NCI-H460 (cell line): Measurements from ENCODE around the gene KLF4. TPM values are rescaled to one million over a fixed set of nuclear protein-coding genes. Genes with fewer than 3 reads are reported as not detected.

Experiments used
- DNase-seq: peaks from one replicate; pipeline ENCODE4 v3.0.0-alpha.2; 2016; ENCODE audit warnings: low read depth; ENCODE audit errors: extremely low read depth
- total RNA-seq: library from RNA; depleted of rRNA; stranded (reverse); fragments of >200 nt; shearing (Covaris generic); gene quantifications from 2 replicates; pipeline ENCODE4 v1.2.3, GENCODE V29; 2014

KLF4 gene
- total RNA-seq, 1 experiment from 2014 or later, result 100 TPM

DNA sequence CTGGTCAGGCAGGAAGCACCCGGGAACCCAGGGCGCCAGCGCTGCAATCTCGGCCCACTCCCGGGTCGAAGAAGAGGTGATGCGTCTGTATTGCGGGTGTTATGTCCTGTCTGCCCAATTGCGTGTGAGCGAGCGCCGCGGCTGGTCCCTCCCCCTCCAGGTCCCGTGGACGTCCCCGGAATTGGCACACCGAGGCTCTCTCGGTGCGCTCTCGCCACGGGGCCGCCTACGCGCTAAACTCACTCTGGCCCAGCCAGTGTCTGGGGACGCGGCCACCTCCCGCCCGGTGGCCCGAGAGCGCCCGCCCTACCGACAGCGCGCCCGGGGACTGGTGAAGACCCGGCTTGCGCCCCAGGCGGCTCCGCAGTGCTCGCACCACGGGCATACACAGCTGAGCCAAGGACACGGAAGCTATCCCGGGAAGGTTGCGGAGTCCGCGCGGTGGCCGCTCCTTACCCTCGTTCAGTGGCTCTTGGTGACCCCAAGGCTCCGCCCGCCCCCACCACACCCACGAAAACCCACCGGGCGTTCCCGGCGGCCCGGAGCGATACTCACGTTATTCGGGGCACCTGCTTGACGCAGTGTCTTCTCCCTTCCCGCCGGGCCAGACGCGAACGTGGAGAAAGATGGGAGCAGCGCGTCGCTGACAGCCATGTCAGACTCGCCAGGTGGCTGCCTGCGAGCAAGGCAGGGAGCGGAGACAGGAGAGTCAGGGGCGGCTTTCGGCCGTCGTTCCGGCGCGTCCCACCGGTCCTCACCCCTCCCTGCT is 1.0 kb downstream of the KLF4 start:
- peak; percentile 72 for DNase-seq

DNA sequence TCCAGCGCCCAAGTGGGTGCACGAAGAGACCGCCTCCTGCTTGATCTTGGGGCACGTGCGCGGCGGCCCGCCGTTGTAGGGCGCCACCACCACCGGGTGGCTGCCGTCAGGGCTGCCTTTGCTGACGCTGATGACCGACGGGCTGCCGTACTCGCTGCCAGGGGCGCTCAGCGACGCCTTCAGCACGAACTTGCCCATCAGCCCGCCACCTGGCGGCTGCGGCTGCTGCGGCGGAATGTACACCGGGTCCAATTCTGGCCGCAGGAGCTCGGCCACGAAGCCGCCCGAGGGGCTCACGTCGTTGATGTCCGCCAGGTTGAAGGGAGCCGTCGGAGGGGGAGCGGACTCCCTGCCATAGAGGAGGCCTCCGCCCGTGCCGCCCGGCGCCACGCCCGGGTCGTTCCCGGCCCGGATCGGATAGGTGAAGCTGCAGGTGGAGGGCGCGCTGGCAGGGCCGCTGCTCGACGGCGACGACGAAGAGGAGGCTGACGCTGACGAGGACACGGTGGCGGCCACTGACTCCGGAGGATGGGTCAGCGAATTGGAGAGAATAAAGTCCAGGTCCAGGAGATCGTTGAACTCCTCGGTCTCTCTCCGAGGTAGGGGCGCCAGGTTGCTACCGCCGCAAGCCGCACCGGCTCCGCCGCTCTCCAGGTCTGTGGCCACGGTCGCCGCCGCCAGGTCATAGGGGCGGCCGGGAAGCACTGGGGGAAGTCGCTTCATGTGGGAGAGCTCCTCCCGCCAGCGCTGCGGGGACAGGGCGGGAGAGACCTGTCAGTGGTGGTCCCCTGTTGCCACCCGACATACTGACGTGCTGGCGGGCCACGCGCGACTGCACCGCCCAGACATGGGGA is 1.8 kb downstream of the KLF4 start:
- peak; percentile 82 for DNase-seq

DNA sequence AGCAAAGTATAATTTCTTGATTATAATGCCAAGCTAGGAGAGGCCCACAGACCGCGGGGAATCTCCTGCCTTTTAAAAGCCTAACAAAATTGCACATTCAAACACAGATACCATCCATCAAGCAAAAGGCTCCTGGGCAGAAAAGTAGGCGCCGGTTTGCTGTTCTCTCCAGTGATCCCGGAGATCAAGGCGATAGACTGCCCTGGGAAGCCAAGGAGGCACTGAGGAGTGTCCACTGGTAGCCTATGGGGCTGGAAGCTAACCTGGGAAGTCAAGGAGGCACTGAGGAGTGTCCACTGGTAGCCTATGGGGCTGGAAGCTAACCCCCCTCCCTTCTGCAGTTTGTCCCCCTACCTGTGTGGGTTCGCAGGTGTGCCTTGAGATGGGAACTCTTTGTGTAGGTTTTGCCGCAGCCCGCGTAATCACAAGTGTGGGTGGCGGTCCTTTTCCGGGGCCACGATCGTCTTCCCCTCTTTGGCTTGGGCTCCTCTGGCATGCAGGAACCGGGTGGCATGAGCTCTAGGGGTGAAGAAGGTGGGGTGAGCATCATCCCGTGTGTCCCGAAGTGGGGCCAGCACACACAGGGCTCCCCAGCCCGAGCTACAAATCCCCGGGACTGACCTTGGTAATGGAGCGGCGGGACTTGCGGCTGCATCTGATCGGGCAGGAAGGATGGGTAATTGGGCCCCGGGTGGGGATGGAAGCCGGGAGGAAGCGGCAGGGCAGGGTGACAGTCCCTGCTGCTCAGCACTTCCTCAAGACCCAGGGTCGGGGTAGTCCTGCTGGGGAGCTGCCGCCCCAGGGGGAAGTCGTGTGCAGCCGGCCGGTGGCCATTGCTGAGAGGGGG is 2.7 kb downstream of the KLF4 start:
- DNase-seq, result no peak

DNA sequence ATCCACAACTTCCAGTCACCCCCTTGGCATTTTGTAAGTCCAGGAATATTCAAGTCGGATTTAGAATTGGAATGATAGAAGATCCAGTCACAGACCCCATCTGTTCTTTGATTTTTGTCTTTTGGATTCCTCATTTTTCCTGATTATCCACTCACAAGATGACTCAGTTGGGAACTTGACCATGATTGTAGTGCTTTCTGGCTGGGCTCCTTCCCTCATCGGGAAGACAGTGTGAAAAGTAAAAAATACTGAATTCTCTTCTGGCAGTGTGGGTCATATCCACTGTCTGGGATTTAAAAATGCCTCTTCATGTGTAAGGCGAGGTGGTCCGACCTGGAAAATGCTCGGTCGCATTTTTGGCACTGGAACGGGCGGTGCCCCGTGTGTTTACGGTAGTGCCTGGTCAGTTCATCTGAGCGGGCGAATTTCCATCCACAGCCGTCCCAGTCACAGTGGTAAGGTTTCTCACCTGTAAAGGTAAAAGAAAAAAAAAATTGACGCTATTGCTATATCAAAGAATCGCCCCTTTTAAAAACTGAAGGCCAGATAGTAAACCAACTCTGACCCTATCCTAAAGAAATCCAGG is 4.0 kb downstream of the KLF4 start:
- no peak for DNase-seq

DNA sequence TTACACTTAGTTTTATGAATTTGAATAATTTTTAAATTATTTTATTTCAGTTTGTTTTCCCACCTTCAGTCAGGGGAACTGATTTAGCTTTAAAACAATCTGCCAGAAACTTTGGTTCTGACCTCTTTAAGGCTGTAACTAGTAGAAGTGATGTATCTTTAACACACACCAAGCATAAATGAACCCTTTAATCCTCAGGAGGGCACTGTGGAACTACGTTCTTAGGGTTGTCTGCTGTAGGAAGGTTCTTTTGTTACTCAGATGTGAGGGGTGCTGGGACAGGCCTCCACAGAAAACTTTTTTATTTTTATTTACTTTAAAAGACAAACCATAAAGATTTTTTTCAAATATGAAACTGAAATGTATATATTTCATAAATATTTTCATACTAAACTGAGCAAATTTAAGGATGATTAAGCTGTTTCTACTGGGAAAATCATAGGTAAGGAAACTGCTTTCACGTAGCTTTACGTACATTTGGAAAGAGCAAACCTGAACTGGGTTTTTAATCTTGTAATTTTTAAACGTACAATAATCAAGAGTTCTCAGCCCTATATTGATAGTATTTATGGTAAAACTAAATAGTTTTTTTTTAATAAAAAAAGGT is 5.3 kb downstream of the KLF4 start:
- DNase-seq, result peak; percentile 87

DNA sequence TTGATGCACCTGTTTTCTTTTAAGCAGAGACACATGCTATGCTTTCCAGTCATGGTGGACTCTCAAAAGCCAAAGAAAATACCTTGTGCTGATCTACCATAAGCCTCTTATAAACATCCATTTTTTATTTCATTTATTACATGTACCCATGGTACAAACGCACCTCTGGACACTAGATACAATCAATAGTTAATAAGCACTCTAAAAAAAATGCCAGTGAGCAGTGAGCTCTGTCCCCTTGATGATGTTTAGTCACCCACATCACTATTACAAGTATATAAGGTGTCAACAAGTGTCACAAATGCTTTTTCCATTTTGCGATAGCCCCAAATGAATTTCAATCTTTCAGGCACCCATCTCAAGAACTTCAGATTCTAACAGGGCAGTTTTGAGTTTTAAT is 5.9 kb downstream of the KLF4 start:
- DNase-seq, result no peak

DNA sequence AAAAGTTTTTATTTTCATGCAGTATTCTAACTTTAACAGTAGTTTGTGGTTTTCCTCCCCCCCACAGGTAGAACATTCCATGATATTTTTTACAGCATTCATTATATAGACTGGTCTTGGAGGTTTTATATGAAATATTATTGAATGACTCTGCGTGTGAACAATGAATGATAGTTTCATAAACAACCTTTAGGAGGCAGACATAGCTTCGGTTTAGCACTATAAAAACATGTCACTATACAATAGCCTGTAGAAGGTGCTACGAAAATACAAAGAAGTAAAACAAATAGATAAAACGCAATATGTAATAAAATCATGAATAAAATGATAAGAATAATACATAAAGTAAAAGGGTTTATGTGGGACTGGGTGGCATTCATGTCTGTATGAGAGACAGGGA is 8.5 kb downstream of the KLF4 start:
- DNase-seq, result no peak

DNA sequence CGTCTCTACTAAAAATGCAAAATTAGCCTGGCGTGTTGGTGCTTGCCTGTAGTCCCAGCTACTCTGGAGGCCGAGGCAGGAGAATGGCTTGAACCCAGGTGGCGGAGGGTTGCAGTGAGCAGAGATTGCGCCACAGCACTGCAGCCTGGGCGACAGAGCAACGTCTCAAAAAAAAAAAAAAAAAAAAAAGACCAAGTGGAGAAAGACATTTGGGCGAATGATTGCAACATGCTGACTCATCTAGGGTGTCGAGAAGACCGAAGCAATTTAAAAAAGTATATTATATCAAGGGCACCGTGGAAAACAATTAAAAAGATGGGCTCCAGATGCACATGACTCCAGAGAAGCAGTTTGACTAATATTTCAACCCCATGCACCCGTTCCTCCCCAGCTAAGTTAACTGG is 9.2 kb downstream of the KLF4 start:
- peak; percentile 70 for DNase-seq

DNA sequence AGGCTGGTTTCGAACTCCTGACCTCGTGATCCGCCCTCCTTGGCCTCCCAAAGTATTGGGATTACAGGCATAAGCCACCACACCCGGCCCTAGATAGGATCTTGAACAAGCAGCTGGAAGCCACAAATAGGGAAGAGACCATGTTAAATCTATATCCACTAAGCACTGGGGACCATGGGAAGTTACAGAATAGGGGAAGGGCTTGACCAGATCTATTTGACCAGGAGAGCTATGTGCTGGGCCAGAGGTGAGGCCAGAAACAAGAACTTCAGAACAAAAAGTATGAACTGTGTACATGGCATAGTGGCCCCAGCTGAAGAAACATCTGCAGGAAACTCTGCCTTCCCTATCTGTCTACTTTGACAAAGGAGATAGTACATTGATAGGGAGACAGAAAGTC is 10.8 kb downstream of the KLF4 start:
- DNase-seq, result no peak

DNA sequence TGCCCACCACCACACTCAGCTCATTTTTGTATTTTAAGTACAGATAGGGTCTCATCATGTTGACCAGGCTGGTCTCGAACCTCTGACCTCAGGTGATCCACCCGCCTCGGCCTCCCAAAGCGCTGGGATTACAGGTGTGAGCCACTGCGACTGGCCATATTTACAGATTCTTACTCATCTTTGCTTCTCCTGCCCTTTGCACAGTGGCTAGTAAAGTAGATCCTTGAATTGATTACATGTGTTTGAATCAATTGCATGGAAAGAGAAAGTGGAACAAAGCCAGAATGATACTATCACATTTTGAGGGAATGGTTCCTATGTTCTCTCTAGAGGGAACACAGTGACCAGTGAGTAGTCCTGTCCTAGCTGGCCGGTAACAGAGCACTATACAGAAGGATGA is 15.4 kb downstream of the KLF4 start:
- no peak for DNase-seq

DNA sequence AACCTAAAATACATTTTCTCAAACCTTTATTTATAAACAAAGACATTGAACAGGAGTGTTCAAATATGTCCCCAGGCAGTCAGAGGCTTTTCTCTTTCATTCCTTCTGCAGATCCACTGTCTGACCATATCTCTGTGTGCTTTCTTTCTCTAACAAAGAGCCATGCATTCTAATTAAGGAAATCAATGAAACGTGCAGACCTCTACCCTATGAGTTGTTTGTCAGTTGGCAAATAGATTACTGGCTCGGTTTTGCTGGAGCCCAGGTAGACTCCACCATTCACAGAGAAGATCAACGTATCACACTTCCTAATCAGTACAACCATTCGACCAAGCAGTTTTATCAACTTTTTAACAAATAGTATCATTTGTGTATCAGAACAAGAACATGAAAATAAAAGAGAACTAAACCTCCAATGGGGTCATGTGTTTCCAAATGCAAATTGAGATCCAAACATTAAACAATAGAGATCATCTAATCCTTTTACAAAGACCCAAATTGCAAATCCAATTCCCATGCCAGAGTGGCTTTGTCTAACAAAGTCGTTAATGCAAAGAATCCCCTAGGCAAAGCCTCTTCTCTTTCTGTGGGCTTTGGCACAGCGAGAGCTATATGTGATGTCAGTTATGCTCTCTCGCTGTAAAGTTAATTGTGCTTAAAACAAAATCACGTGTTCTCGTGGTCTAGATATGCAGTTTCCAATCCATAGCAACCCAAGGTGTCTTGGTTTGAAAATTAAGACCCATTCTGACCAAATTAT is 16.8 kb downstream of the KLF4 start:
- no peak for DNase-seq

DNA sequence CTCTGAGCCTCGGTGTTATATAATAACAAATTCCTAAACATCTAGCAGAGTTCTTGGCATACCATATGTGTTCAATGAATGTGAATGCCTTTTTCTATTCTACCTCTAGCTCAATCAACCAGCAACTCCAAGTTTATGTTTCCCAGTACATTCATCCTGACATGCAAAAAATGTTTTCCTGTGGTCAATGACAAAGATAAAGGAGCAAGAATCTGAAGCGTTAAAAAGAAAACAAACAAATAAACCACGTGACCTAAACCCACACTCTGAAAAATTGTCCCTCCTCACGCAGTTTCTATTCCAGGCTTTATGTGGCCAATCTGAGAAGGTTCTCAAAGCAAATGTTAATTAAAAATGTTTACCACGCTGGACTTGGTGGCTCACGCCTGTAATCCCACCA is 18.0 kb downstream of the KLF4 start:
- DNase-seq, result no peak

DNA sequence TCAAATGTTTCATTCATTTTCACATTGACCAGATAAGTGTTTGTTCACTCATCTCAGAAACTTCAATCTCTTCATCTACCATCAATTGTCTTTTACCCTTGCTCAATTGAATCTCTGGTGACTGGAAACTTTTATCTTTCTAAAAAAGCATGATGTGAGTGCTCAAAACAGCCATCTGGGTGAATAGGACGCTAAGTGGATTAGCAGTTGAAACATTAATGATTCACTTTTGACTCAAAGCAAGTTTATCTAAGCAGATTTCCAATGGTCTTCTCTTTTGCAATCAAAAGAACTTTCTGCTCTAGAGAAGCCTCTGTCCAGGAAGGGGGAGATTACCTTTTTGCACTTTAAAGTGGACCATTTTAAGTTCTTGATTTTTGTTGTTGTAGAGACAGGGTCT is 22.2 kb downstream of the KLF4 start:
- no peak for DNase-seq

DNA sequence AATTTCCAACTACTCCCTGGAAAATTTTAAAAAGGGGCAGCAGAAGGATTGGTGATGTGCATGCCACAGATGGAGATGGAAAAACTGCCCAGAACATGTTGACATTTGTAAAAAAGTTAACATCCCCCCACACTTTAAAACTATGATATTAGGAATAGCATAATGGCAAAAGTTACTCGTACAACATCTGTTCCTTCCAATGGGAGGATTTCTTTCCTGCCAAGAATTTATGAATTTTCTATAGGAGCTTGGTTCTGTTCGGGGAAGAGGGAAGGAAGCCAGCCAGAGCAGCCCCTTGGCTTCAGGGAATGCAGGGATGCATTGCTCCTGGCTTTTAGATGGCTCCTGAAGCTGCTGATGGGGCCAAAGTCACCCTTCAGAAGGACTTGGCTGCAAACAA is 22.7 kb downstream of the KLF4 start:
- DNase-seq, result no peak

DNA sequence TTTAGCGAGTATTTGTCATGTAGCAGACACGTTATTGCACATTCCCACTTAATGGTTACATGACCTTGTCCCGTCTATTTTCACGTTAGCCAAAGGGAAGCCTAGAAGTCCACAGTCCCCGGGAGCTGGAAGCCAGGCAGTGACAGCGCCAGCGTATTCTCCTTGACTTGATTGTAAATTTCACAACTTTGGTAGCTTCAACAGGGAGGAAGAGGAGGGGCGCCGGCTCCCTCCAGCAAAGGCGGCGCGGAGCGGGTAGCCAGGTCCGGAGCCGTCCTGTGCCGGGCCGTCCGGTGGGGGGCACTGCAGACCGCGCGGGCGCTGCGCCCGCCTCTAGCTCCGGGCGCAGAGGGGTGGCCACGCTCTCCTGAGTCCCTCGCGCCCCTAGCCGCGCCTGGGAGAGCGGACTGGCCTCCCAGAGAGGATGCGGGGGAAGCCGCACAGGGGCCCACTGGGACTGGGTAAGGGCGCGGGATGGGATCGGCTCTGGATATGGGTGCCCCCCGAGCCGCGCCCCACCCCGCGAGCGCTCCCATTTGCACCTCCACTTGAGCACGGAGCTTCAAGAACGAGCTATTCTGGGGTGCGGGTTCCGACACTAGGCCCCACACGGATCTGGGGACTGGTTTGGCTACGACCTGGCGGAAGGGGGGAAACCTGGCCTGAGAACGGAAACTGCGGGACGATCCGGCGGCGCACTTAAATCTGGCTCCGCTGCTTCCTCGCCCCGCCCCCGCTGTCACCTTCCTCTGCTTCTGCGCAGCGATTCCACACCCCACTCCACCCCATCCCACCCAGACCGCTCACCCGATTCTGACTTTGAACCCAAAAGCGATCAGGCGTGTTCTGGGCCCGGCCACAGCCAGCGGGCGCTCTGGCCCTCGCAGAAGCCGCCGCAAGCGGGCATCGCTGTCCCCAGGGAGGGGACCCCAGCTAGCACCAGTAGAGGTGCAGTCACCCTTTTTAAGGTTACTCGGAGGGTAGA is 23.8 kb downstream of the KLF4 start:
- DNase-seq, result no peak

DNA sequence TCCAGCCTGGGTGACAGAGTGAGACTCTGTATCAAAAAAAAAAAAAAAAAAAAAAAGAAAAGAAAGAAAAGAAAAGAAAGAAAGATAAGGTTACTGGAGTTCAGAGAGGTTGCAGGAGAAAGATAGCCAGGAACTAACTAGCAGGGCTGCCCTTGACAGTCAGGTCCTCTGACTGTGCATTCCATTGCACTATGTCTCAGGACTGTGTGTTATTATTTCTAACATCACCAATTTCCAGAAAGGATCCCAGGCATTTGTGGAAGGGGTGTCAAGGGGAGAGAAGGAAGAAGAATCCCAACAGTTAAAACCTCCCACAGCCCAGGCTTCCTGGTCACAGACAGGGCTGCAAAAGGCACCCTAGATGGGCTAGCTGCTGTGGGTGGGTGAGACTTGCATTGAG is 25.1 kb downstream of the KLF4 start:
- DNase-seq, result no peak

DNA sequence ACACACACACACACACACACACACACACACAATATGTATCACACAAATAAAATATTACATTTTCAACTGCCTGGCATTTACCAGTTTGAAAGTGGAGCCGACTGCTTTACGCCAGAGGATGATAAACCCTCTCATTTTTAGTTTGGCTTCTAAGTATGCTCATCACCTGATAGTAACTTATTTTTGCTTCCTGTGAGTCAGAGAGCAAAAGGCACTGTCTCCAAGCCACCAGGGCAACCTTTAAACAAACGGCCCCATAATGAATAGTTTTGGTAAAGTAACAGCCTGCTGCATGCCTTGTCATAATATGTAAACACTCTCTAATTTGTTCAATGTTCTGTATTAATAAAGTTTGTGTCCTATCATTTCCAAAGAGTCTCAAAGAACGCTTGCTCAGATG is 26.9 kb downstream of the KLF4 start:
- DNase-seq, result no peak
